Vagina (tissue), 2 donors: ENCODE results near the gene WDR75. TPM values are rescaled to one million over a fixed set of nuclear protein-coding genes. Genes with fewer than 3 reads are reported as not detected.

Experiments
- DNase-seq, 2 donors: peaks; one replicate each; pipeline ENCODE4 v3.0.0-alpha.2; 2017; ENCODE audit errors: extremely low spot score in 2 of 2
- H3K27ac ChIP-seq: fragments of 200-600 bp; sonication (generic); one replicate; pipeline ENCODE4 v1.5.1; 2019
- H3K27me3 ChIP-seq: fragments of 200-600 bp; sonication (generic); one replicate; pipeline ENCODE4 v1.5.1; 2019
- H3K36me3 ChIP-seq, 2 donors: fragments of 200-600 bp; sonication (generic); one replicate each; pipeline ENCODE4 v1.5.1; 2017 to 2019
- H3K4me1 ChIP-seq: fragments of 200-600 bp; sonication (generic); one replicate; pipeline ENCODE4 v1.5.1; 2019
- H3K4me3 ChIP-seq, 2 donors: fragments of 200-600 bp; sonication (generic); 1 replicate in 1 of 2; 2 replicates in 1 of 2; pipeline ENCODE4 v1.5.1; 2016 to 2019
- H3K9me3 ChIP-seq: fragments of 200-600 bp; sonication (generic); one replicate; pipeline ENCODE4 v1.5.1; 2019
- POLR2A ChIP-seq, 2 donors: fragments of 450-650 bp; IDR thresholded peaks; one replicate each; pipeline ENCODE4 v1.6.1; 2017; ENCODE audit warnings: antibody characterized with exemption in 2 of 2, mild to moderate bottlenecking in 2 of 2, moderate library complexity in 2 of 2
- POLR2AphosphoS5 ChIP-seq, 2 donors: sonication (generic); formaldehyde crosslinking; IDR thresholded peaks; one replicate each; pipeline ENCODE4 v1.9.0; 2017; ENCODE audit warnings: antibody characterized with exemption in 2 of 2, mild to moderate bottlenecking in 2 of 2, low read depth in 1 of 2; ENCODE audit not compliant: insufficient read depth in 1 of 2
- intact Hi-C: fragments of 100-400 bp; cut with DNase I; formaldehyde crosslinking; loops from one replicate; pipeline ENCODE4 v1.15.1; 2023
- total RNA-seq: library from RNA; depleted of rRNA; stranded (reverse); fragments of >200 nt; gene quantifications from one replicate; pipeline ENCODE4 v1.2.3, GENCODE V29; 2016
- TF ChIP-seq, protein P1 (sequence below), 3 experiments: fragments of 450-650 bp in 2 of 3; fragments of 200-600 bp in 1 of 3; sonication (generic) in 1 of 3; IDR thresholded peaks; one replicate each; pipeline ENCODE4 v1.5.1; 2017 to 2019; ENCODE audit warnings: antibody characterized with exemption in 3 of 3, mild to moderate bottlenecking in 2 of 3, moderate library complexity in 2 of 3

The WDR75 gene
- total RNA-seq, 1 donor from 2014 or later = 30.7 TPM

- Histone ChIP-seq H3K27ac (no peak overlapping the region), H3K27me3 (no peaks in the 10 kb centered on the region), H3K9me3 (no peaks in the 10 kb centered on the region), H3K4me3 (no peak overlapping the region), H3K36me3 (no peaks in the 10 kb centered on the region), H3K4me1 (no peaks in the 10 kb centered on the region)
- TF ChIP-seq POLR2A (IDR thresholded peaks at IDR 0.05) (no peak), POLR2AphosphoS5 (IDR thresholded peaks at IDR 0.05; ENCODE audit: insufficient read depth in 1 of 2, low read depth in 1 of 2) (no peak)
- TF ChIP-seq, protein P1, sequence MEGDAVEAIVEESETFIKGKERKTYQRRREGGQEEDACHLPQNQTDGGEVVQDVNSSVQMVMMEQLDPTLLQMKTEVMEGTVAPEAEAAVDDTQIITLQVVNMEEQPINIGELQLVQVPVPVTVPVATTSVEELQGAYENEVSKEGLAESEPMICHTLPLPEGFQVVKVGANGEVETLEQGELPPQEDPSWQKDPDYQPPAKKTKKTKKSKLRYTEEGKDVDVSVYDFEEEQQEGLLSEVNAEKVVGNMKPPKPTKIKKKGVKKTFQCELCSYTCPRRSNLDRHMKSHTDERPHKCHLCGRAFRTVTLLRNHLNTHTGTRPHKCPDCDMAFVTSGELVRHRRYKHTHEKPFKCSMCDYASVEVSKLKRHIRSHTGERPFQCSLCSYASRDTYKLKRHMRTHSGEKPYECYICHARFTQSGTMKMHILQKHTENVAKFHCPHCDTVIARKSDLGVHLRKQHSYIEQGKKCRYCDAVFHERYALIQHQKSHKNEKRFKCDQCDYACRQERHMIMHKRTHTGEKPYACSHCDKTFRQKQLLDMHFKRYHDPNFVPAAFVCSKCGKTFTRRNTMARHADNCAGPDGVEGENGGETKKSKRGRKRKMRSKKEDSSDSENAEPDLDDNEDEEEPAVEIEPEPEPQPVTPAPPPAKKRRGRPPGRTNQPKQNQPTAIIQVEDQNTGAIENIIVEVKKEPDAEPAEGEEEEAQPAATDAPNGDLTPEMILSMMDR (IDR thresholded peaks at IDR 0.05) = no peak
- no peak for DNase-seq
- intact Hi-C loops = no loop called here
These were observed 43.9 kb downstream of the WDR75 start for GRCh38 chr2:189485146-189485545.

DNA sequence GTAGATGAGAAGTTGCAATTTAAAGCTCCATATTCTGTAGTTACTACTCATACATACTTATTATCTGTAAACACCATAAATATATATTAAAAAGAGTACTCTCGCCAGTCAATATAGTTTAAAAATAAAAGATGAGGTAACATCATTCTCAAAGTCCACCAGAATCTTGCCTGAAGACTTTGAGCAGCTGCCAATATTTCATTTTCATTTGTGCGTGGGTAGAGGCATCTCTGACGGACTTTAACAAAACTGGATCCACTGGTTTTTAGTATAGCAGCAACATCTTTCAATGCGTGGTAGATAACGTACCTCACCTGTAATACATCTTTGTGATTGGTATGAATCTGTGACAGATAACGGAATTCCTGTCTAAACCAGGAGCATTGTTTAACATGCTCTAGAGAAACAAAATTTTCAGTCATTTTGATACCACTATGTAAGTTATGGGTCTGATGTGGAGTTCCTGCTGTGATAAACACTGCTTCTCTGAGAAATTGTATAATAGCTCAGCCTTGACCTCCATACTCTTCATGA, 45.0 kb downstream of the WDR75 start:
- Histone ChIP-seq H3K4me3 (no peak overlapping the region), H3K9me3 (no peaks in the 10 kb centered on the region), H3K36me3 (no peaks in the 10 kb centered on the region), H3K4me1 (no peaks in the 10 kb centered on the region), H3K27me3 (no peaks in the 10 kb centered on the region), H3K27ac (no peak overlapping the region)
- intact Hi-C loops = no loop called here
- no peak for DNase-seq
- TF ChIP-seq, protein P1 (IDR thresholded peaks at IDR 0.05) = no peak
- TF ChIP-seq POLR2A (IDR thresholded peaks at IDR 0.05) = no peak
- no peak for TF ChIP-seq POLR2AphosphoS5 (IDR thresholded peaks at IDR 0.05; ENCODE audit: insufficient read depth in 1 of 2, low read depth in 1 of 2)

DNA sequence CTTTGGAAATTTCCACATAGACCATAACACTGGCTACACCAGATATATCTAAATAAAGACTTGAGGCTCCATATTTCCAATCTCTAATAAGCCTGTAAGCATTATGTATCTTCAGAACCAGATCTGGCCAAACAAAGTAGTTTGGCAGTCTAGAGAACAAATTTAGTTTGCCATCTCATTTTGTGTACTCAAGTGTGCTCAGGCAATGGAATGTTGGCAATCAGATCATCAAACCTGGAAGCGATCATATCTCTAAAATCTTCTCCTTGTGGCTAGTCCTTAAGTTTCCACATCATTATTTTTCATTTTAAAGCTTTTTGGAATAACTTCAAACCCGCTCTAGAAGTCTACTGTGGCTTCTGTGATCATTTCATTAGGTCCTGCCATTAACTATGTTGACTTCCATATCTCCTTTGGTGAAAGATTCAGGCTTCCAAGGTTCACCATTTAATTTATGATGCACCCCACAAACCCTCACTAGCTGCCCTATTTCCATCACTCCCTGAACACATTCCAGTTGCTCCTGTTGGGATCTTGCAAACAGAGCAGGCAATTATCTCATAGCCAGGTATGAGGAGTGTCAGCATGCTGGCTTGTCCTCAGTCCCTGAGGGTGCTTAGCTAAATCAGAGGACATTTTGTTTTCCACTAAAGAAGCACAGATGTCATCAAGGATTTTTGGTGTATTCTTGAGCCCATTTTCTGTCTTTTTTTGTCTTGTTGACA, 46.2 kb downstream of the WDR75 start:
- DNase-seq = no peak
- no peak overlapping the region for H3K4me3 ChIP-seq
- no peaks in the 10 kb centered on the region for H3K9me3 ChIP-seq
- TF ChIP-seq, protein P1 (IDR thresholded peaks at IDR 0.05) = no peak
- TF ChIP-seq POLR2AphosphoS5 (IDR thresholded peaks at IDR 0.05; ENCODE audit: insufficient read depth in 1 of 2, low read depth in 1 of 2) = no peak
- no peak for TF ChIP-seq POLR2A (IDR thresholded peaks at IDR 0.05)
- no peak overlapping the region for H3K27ac ChIP-seq
- H3K27me3 ChIP-seq = no peaks in the 10 kb centered on the region
- no peaks in the 10 kb centered on the region for H3K36me3 ChIP-seq
- H3K4me1 ChIP-seq = no peaks in the 10 kb centered on the region
- intact Hi-C loops = no loop called here

DNA sequence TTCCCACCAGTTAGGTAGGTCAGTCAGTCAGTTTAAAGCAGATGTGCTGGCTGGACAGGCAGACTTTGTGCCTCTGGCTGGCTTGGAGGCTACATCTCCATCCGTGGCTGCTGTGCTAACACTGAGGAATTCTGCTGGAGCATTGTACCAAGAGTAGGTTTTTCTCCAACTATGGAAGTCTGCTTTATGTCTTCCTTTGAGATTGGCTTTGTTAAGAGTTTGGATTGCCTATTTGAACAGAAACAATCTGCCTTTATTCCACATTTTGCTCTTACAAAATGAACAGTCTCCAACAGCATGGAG, 46.7 kb downstream of the WDR75 start:
- H3K9me3 ChIP-seq = no peaks in the 10 kb centered on the region
- no peaks in the 10 kb centered on the region for H3K36me3 ChIP-seq
- H3K27ac ChIP-seq = no peak overlapping the region
- intact Hi-C loops = no loop called here
- TF ChIP-seq, protein P1 (IDR thresholded peaks at IDR 0.05) = no peak
- TF ChIP-seq POLR2AphosphoS5 (IDR thresholded peaks at IDR 0.05; ENCODE audit: insufficient read depth in 1 of 2, low read depth in 1 of 2) (no peak), POLR2A (IDR thresholded peaks at IDR 0.05) (no peak)
- DNase-seq = no peak
- H3K4me1 ChIP-seq = no peaks in the 10 kb centered on the region
- H3K27me3 ChIP-seq = no peaks in the 10 kb centered on the region
- H3K4me3 ChIP-seq = no peak overlapping the region

DNA sequence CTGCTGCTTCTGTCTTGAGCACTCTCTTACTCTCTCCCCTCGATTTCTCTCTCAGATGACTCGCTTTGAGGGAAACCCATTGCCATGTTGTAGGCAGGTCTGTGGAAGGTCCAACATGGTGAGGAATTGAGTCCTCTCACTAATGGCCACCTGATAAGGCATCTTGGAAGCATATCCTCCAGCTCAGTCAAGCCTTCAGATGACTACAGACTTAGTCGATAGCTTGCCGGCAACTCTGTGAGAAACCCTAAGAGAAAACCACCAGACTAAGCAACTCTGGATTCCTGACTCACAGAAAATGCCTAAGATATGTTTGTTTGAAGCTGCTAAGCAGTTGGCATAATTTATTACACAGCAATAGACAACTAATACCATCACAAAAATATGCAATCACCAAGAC, 51.2 kb downstream of the WDR75 start:
- no peaks in the 10 kb centered on the region for H3K9me3 ChIP-seq
- intact Hi-C loops = no loop called here
- no peak overlapping the region for H3K4me3 ChIP-seq
- no peaks in the 10 kb centered on the region for H3K4me1 ChIP-seq
- no peaks in the 10 kb centered on the region for H3K36me3 ChIP-seq
- no peak for DNase-seq
- no peak overlapping the region for H3K27ac ChIP-seq
- H3K27me3 ChIP-seq = no peaks in the 10 kb centered on the region
- no peak for TF ChIP-seq POLR2AphosphoS5 (IDR thresholded peaks at IDR 0.05; ENCODE audit: insufficient read depth in 1 of 2, low read depth in 1 of 2)
- TF ChIP-seq, protein P1 (IDR thresholded peaks at IDR 0.05) = no peak
- no peak for TF ChIP-seq POLR2A (IDR thresholded peaks at IDR 0.05)
